GM03348 (cell line): ENCODE measurements around the gene LPAR2.

Source experiments
- DNase-seq: peaks from one replicate; pipeline ENCODE4 v3.0.0; 2012; ENCODE audit warnings: low spot score

LPAR2 gene

GRCh38 chr19:19597809-19598306 lies 30.2 kb downstream of the LPAR2 start:
- no peak for DNase-seq

- peak; percentile 63 for DNase-seq
Observed at GRCh38 chr19:19595171-19595701, 32.8 kb downstream of the LPAR2 start.

DNA sequence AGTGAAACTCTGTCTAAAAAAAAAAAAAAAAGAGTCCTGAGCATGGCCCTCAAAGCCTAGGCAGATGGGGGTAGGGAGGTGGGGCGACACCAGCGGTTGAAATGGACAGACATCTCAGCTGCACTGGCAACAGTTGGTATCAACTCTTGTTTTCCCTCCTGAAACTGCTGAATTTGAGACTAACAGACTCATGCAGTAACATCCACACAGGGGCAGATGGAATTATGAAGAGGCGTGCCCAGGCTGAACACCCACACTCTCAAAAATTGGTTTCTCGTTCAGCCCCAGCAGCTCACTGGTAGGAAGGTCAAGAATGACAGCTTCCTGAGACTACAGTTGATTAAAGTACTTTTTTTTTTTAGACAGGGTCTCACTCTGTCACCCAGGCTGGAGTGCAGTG lies 33.6 kb downstream of the LPAR2 start:
- no peak for DNase-seq

DNA sequence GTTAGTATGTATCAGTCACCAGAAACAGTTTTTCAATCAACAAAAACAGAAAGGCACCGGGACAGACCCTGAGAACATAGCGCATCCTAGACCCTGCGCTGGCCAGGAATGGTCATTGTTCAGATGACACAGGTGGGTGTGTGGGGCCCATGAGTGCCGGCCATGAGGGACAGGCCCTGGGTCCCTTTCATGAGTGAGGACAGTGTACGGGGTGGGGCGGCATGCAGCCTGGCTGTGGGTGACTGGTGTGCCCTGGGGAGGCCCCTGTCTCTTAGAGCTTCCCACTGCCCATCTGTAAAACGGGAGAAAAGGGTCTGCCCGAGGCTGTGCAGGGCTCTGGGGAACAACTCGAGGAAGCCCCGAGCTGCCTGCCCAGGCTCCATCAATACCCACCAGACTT lies 35.3 kb downstream of the LPAR2 start:
- no peak for DNase-seq

DNA sequence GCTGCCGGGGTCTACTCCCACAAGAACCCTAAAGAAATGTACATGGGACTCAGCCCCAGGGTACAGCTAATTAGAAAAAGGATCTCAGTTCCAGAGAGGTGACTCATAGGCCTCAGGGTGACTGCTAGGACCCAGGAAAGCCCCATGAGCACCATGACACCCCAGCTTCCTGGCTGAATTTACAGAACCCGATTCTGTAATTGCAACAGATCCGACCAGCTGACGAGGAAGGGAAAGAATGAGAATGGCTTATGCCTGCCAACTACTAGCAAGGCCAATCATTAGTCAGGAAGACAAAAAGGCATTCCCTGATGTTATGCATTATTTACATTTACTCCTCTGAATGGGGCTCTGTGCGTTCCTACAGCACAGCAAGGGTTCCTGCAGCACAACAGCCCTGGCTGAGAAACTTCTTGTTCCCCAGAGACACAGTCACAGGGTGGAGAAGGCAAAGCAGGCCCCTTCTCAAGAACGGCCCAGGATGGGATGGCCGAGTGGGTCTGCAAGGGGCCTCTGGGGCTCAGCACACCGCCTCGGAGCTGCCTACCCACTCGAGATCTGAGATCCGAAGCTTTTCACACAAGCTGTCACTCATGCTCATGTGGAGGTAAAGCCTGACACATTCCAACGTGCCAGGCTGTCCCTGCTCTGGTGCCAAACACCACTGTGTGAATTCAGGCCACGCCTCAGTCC lies 36.7 kb downstream of the LPAR2 start:
- DNase-seq, result peak; percentile 95

GRCh38 chr19:19588546-19588945 lies 39.5 kb downstream of the LPAR2 start:
- no peak for DNase-seq

DNA sequence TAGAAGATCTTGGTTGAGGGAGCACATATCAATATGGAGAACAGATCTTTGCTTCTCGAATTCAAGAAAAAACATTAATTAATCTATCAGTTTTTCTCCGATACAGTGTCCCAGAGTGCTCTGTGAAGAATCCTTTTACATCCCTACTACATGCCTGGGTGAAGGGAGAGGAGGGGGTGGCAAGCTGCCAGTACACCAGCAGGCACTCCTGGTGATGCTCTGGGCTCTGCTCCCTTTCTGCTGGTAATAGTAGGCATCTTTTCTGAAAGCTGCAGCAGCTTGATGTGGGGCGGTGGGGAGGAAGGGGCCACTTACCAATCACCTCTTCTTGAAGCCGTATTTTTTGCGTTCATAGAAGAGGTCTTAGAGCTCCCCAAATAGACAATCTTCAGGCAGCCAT lies 40.2 kb downstream of the LPAR2 start:
- no peak for DNase-seq

DNA sequence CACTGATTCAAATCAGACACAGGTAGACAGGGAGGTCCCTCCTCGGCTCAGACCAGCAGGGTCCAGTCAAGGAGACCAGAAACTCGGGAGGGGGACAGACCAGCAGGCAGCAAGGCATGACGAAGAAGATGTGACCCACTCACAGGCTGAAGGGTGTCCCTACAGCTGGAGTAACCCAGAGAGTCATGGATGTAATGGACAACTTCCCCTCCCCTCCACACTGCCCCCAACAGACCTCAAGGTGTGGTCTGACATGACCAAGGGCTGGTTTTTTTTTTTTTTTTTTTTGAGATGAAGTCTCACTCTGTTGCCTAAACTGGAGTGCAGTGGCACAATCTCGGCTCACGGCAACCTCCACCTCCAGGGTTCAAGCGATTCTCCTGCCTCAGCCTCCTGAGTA lies 43.7 kb downstream of the LPAR2 start:
- no peak for DNase-seq

- no peak for DNase-seq
Observed at GRCh38 chr19:19582471-19582870, 45.5 kb downstream of the LPAR2 start.

GRCh38 chr19:19581391-19581790 lies 46.6 kb downstream of the LPAR2 start:
- DNase-seq, result no peak

DNA sequence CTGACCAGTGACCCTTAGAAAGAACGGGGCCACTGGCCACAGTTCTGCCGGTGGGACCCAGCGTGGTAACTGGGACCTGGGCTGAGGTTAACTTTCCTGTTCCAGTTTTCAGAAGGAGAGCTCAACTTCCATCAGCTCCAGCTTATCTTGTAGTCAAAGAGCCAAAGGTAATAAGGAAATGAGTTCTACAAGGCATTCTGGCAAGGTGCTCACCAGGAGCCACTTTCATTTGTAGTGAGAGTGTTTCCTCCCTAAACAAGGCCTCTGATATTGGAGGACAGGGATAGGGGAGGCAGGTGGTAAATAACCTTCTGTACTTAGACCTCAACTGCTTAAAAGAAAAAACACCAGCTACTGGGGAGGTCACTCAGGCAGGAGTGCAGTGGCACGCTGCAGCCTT lies 47.6 kb downstream of the LPAR2 start:
- no peak for DNase-seq

DNA sequence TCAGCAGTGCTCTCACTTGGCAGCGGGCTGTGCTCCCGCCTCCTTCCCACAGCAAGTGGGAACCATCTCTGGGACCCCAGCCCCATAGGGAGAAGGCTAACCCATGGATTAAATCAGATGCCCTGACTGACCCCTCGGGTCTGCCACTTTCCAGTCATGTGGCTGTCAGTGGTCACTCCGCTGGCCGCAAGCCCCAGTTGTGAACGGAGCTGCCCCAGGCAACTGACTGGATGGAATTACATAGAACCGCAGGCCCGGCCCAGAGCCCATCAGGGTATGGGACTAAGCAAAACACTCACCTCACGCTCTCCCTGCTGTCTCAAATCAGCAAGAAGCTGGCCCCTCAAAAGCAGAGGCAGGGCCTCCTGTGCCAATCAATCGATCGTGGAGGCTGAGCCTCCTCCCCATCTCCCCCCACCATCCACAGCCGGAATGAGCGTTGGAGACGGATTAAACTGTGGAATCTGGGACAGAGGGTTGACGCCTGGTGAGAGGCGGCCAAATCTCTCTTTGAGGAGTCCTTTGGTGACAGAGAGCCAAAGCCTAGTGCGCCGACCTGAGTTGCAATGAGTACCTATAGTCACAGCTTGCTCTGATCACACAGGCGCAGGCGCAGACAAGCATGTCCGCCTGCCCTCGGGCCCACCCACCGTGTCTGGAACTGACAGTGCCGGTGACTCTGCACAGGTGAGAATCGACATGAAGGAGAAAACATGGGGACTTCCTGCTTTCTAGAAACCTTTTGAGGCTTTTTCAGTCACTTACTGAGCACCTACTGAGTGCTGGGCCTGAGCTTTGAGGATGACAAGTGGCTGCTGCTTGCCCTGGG lies 48.3 kb downstream of the LPAR2 start:
- DNase-seq, result no peak

GRCh38 chr19:19578252-19578651 lies 49.8 kb downstream of the LPAR2 start:
- no peak for DNase-seq

- DNase-seq, result no peak
Observed at GRCh38 chr19:19575411-19575810, 52.6 kb downstream of the LPAR2 start.
